Hematopoietic multipotent progenitor cell treated with erythropoietin and hydrocortisone succinate and interleukin-3 and kit ligand, for 8 days (in vitro differentiated cells): Measurements from ENCODE around the gene KRT80.
"Not testable (repeated sequence)": the region's sequence is repeated elsewhere in the genome, so short reads cannot be mapped to it uniquely, and the experiment has no call there.

Source experiments
- DNase-seq: peaks from one replicate; pipeline ENCODE4 v3.0.0-alpha.2; 2015

The KRT80 gene

DNA sequence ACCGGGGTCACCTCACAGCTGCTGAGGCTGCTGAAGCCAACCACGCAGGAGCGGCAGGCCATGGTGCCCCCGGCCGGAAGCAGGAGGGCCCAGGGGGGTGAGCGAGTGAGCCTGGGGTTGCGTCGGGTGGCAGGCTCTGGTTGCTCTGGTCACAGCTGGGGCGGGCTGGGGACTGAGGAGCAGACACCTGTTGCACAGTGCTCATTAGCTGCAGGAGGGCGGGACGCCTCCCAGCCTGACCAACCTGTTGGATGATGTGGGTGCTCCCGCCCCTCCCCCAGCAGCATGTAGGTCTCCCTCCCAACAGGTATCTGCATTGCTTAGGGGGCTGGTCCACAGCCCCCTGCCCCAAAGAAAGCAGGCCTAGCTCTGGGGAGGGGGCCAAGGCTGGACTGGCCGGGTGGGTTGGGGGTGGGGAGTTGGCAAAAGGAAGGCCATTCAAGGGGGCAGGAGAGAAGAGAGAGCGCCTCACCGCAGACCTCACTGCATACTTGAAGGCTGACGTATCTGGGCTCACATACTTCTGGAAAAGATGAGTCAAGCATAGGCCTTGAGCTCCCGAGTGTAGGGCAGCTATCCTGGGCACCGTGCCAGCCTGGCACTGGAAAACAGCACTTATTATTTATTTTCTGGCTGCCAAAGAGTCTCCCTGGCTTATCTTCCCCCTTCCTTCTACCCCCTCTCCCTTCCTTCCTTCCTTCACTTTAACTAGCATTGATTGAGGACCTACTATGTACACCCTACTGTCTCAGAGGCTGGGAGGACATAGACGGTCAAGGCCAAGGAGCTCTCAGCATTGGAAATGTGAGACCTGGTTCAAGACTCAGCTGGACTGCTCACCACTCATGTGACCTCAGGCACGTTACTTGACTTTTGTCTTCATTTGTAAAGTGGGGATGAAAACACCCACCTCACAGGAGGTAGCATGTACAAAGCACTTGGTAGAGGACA is at the start of gene KRT80:
KRT80 (minus strand) TSS at position 174 of the 951 bp plus-strand sequence; CDS start at position 62, 112 bp downstream.
- DNase-seq: peak; percentile 85

DNA sequence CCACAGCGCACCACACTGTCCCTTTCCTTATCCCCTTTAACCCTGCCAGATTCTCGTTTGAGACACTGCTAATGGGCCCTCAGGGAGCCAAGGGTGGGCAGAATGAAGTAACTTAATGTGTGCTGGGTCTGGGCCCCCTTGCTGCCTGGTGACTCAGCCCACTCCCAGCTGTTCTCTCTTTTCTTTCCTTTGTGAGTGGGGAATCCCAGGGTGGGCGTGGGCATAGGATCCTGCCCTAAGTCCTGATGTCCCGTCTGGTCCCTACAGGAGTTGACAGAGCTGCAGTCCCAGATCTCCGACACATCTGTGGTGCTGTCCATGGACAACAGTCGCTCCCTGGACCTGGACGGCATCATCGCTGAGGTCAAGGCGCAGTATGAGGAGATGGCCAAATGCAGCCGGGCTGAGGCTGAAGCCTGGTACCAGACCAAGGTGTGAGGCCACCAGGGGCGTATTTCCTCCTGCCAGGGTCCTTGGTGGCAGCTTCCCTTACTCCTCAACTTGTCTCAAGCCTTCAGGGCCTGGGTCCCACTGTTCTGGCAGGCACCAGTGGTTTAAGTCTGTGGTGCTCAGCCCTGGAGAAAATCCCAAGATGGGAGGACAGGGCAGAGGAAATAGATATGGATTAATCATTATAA is 49.5 kb upstream of the KRT80 start:
- DNase-seq: no peak

DNA sequence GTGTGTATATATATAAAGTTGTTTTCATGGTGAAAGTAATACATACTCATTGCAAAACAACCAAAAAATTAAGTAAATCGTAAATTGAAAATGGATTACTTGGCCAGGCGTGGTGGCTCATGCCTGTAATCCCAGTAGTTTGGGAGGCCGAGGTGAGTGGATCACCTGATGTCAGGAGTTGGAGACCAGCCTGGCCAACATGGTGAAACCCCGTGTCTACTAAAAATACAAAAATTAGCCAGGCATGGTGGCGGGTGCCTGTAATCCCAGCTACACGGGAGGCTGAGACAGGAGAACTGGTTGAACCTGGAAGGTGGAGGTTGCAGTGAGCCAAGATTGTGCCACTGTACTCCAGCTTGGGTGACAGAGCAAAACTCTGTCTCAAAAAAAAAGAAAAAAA is 48.4 kb upstream of the KRT80 start:
- DNase-seq: not testable (repeated sequence)

DNA sequence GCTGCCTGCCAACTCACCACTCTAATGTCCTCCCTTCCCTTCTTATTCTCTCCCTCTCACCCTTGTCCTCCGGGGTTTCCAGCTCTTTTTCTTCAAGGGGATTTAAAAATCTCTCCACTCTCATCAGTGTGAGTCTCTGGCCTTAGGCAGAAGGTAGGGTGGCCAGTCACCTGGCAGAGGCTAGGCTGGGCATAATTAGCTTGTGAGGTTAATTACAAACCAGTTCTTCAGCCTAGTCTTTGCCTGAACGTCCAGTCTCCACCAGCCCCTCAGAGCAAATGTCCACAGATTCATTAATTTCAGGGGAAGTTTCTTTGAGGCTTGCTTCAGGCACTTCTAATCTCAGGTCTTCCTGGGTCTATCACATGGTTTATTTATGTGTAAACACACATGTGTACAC is 48.0 kb upstream of the KRT80 start:
- no peak for DNase-seq

DNA sequence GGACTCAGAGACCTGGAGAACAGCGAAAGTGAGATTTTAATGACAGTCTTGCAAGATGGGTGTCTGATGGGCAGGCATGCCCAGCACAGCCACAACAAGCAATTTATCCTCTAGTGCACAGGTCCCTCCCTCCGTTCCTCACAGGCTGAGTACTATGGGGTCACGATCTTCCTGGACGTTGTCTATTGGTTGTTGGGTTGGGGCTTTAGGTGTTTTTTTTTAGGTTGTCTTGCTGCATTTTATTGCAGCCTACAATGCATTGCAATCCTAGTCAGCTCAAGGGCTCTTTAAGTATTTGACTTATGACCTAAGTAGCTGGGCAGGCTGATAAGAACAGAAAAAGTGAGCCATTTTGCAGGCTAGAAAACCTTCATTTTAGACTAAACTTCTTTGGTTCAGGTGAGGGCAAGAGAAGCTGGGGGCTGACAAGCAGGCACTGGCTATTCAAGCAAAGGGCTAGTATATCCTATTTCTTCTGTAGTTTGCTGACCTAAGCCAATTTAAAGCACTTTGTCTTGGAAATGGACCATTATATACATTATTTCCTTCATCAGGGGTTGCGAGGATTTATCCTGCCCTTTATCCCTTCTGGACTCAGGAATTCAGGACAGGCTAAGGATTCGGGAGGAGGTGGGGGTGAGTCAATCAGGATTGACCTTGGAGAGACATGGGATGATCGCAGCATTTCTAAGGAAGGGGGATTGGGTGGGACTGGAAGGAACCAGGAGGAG is 47.3 kb upstream of the KRT80 start:
- DNase-seq: no peak

DNA sequence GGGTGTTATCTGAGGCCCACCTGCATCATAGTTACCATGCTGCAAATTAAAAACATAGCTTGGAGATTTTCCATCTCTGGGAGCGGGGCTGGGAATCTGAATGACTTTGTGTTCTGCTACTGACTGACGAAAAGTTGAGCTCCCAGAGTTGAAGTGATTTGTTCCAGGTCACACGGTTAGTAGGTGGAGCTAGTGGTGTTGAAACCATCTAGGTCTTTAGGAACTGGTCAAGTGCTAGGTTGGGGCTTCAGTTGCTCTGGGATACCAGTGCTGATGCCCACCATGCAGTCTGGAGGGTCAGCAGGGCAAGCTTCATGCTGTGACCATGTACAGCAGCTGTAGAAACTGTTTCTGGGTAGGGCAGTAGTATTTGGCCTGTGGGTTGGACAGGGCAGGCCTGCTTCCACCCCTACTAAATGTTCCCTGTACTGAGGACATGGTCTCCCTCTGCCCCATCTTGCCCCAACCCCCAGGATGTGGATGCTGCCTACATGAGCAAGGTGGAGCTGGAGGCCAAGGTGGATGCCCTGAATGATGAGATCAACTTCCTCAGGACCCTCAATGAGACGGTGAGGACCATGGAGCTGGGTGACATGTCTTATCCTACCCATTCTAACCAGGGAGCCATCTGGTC is 46.5 kb upstream of the KRT80 start:
- DNase-seq: no peak

DNA sequence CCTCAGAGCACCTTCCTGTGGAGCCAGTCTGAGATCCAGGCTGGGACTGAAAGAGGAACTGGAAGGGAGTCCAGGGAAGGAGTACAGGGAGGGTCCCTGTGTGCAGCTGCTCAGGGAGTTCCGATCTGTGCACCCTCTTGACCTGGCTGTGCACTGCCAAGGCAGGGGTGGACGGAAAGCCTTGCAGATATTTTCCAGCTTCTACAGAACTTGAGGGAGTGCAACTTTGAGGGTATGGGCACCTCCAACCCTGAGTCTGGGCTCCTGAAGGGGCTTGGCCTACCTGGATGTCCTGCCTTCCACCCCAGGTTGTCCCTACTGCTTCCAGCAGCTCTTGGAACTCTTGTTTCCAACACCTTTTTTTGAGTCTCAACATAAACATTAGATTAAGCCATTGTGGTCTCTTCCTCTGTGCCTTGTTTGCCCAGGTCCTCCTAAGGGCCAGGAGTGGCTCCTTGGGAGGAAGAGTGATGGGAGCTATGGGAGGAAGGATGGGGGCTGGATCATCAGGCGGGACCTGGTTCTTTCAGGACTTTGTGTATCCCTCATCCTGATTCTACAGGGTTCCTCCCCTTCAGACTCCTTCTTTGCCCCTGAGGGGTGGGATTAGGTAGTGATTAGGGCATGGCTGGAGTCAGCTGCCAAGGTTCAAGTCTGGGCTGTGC is 44.7 kb upstream of the KRT80 start:
- no peak for DNase-seq

DNA sequence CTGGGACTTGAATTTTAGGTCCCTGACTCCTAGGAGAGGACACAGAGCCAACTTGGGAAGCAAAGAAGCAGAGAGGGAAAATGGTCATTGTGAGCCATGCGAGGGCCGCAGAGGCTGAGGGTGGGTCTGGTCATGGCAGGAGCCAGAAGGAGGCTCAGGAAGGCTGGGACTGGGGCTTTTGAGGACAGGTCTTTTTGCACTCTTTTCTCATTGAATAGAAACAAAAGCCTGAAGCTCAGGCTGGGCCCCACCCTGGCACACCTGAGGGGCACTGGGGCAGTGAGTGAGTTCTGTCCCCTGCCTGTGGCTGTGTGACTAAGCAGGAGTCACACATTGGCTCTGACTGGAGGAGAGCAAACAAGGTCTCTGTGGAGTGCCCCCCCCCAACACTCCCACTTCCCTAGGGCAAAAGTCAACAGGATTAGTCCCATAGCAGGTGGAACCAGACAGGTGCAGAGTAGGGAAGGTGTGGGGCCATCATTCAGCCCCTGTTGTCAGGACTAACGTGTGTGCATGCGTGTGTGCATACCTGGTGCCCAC is 44.1 kb upstream of the KRT80 start:
- no peak for DNase-seq

DNA sequence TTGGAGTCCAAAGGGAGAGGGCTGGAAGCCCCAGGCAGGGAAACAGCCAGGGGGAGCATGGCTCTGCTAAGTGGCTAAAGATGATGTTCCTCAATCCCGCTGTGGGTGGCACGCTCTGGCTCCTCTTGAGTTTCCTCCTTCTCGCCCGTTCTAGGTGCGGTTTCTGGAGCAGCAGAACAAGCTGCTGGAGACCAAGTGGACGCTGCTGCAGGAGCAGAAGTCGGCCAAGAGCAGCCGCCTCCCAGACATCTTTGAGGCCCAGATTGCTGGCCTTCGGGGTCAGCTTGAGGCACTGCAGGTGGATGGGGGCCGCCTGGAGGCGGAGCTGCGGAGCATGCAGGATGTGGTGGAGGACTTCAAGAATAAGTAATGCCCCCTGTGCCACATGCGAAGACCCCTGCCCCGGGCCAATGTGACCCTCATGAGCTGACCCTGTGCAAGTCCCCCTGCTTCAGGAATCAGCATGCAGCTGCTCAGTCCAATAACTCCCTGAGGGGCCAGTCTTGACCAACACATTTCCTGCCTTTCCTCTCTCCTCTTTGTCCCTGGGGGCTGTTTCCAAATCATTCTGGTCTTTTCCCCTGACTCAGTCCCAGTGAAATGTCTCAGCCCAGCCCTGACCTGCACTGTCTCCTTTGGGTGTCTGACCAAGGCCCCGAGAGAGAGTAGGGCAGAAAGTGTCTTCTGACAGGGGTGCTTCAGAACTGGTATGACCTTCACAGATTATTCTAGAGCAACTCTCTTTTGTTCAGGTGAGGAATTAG is 43.4 kb upstream of the KRT80 start:
- DNase-seq: no peak

DNA sequence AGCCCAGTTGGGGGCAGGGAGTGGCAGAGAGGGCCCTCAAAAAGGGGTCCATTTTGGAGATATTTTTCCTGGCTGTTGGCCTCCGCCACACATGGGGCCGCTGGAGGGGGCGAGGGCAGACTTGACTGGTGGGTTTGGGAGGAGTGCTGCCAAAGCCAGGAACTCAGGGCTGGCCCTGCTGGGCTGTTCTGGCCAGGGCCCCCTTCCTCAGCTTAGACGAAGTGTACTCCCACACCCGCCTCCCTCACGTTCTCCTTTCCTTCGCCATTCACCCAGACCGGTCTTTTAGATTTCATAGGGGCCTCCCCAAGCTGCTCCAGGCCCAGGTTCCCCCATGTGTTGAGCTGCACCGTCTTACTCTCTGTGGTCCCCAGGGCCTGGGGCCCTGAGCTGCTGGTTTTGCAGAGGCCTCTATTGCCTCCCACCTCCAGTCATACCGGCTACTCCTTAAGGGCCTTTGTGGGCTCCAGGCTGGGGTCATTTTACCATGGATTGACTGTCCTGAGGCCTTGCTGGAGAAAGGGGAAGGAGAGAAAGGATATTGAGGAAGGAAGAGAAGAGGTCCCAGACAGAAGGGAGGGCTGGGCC is 42.5 kb upstream of the KRT80 start:
- no peak for DNase-seq

DNA sequence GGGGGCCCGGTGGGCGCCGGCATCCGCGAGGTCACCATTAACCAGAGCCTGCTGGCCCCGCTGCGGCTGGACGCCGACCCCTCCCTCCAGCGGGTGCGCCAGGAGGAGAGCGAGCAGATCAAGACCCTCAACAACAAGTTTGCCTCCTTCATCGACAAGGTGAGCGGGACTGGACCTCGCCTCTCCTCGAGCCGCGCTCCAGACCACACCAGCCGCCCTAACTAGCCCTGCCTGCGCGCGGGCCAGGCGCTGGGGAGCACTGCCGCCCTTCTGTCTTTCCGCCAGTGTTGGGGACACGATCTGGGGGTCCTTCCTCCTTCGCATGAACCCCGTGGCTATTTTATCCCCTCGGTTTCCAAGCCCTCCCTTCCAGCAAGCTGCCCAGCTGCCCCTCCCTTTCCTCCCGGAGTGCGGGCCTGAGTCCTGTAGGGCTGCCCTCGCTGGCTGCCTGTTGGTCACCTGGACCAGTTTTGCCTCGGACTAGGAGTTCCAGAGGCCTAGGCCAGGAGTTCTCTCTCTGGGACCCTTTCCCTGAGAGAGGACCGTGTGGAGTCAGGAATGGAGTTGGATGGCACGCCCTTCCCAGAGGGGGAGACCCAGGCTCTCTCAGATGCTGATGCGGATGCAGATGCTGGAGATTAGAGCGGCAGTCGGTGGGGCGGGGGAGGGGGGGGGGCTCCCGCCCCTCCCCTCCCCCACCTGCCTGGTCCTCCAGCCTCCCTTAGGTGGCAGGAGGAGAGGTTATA is 41.8 kb upstream of the KRT80 start:
- no peak for DNase-seq

DNA sequence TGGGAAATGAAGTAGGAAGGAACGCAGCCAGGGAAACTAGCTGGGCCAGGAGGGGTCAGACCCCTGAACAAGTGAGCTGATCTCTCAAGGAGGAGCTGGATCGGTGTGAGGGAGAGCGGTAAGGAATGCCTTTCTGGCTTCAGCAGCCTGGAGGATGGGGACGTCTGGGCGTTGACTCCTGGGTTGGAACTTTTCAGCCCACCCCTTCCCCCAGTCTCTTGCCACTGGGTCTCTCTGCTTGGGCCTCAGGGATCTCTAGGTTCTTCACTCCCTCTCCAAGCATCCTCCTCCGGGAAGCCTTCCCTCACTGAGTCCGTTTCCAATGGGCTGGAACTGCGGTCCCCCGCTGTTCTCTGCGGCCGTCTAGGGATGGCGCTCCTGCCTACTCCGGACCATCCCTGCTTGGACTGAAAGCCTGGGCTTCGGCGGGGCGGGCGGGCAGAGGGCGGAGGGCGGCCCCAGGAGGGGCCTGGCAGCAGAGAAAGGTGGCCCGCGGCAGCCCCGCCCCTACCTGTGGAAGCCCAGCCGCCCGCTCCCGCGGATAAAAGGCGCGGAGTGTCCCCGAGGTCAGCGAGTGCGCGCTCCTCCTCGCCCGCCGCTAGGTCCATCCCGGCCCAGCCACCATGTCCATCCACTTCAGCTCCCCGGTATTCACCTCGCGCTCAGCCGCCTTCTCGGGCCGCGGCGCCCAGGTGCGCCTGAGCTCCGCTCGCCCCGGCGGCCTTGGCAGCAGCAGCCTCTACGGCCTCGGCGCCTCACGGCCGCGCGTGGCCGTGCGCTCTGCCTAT is 41.1 kb upstream of the KRT80 start, which contains the start of gene KRT7:
KRT7 (plus strand) TSS at position 570 of the 788 bp plus-strand sequence; CDS start at position 624, 54 bp downstream.
- DNase-seq: no peak

DNA sequence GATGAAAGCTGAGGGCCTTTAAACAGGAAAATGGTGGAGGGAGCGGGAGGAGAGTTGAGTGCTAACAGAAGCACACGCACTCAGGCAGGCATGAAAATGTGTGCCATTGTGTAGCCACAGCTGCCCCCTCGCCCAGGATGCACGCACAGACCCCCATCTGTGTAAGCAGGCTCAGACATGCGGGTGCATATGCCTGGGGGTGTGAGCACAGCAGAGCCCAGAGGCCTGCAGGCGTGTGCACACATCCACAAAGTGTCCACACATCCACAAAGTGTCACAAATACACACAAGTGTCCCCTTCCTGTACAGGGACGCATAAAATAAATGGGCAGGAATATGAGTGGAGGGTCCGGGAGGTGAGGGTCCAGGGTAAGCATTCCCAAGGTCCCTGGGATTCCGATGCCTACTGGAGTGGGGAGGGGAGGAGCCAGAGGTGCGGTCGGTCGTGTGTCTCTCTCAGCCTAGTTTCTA is 40.4 kb upstream of the KRT80 start:
- no peak for DNase-seq

DNA sequence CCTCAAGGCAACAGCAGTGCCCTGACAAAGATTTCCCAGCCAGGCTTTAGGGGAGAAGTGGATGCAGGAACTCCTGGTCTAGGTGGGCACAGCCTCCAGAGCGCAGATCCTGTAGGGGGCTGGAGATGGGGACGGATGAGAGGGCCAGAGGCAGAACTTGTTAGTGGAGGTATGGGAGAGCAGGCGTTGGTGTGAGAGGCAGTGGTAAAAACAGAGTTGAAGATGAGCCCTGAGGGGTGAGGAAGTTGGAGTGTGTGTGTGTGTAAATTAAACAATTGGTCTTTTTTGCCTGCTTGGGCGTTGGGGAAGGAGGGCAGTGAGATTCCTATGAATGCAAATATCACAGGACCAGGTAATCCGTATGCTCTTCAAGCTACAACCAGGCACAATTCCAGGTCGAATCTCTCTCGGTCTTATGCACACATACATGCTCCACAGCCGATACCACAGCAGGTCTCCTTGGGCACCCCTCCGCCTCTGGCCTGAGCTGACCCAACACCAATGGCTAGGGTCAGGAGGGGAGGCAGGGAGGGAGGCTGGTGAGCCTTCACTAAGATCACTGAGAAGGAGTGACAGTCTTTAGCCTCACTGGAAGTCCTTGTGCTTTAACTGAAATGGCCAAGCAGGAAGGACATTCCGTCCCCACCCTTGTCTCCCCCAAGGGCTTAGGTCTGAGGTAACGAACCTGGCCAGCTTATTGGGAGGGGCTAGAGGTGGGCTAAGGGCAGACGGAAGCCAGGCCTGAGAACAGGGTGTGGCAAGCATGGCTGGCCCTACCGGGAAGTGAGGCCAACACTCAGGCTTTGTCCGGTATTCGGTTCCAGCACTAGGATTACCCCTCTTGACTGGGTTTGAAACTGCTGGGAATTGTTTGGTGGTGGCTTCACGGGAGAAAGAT is 39.7 kb upstream of the KRT80 start:
- DNase-seq: no peak

DNA sequence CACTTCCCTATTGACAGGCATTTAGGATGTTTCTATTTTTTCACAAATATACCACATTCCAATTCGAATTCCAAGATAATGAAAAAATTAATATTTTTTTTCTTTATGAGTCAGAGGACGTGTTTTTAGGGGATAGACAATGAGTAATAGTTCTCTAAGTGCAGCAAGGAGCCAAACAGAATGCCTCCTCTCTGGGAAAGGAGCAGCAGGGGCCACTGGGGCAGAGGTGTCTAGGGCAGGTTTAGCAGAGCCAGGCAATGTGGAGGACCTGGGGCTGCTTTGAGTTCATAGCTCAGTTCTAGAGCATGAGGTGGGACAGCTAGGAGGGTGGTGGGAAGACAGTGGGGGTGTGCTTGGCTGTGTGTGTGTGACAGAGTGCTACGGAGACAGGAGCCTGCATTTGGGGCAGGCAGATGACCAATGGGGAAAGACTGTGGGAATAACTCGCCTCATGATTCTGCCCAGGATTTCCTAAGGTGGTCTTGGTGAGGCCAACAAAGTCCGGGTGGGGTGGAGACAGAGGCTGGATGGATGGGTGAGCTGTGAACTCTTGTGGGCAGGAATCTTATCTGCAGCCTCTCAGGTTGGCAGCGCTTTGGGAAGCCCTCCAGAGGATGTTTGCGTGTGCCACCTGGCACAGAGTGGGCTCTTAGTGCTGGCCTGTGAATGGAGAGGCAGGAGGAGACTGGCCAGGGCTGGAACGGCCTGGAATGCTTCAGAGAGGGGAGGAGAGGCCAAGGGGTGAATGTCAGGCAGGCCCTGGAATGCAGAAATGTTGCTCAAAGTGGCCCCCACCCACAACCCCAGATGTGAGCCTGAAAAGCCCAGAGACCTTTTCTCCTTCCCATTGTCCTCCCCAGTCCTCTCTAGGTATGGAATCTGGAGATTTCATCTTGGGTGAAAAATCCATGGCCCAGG is 38.8 kb upstream of the KRT80 start:
- DNase-seq: no peak

DNA sequence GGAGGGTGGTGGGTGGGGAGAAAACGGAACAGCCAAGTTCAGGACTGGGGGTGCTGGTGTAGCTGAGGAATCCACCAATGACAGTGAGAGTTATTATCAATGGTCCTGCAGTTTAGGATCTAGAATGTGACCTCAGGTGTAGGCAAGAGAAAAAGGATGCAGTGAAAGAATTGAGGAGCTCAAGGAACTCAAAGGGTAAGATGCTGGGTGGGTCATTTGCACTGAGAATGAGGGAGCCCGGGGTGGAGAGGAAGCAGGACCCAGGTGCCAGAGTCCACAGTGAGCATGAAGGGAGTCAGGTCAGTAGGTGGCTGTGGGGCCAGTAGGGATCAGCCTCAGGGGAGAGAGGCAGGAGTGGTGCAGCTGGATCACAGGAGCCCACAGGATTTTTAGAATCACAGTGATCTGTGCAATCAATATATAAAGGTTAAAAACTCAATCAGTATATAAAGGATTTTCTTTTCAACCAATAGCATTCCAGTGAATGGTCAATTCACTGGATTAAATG is 38.1 kb upstream of the KRT80 start:
- DNase-seq: no peak

DNA sequence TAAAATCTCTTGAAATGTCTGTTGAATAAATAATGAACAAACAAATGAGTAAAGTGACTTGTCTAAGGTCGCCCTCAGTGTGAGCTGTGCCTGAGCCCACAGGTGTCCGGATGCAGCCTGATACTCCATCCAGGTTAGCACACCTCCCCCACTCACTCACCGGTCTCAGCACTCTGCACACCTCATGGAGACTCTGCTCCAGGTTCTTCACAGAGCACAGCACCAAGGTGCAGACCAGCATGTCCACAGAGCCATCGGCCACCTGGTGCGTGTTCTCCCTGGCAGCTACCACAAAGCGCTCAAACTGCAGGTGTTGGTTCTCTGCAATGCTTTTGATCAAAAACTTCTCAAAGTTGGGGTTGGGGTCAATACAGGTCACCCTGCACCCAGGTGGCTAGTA is 37.1 kb upstream of the KRT80 start:
- DNase-seq: no peak
